Fibroblast of skin of left biceps (primary cell): ENCODE measurements around the gene DEUP1.

Experiments
- DNase-seq, 2 experiments: peaks; one replicate each; pipeline ENCODE4 v3.0.0-alpha.2; 2013; ENCODE audit warnings: low read depth in 2 of 2

The DEUP1 gene

DNA sequence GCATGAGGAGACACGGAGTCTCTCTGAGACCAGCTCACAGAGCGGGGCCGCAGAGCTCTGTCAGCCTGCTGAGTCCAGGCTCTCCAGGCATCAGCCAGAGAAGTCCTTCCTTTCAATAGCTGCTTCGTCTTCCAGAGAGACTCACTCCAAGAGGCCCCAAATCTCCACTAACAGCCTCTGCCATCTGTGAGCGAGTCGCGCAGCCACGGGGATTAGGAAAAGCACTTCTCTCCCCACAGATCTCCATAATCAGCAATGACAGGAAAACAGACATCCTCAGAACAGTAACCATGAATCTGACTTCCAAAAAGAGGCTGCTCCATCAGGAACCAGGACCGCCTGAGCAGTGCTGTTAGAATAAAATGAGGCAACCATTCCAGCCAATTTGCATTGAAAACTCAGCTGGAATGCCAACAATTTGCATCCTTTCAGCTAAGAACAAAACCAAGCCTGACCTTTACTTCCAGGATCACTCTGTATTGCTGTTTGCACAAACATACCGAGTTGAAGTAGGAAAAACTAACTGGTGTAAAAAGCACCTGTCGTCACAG, 147.2 kb downstream of the DEUP1 start:
- DNase-seq: no peak

DNA sequence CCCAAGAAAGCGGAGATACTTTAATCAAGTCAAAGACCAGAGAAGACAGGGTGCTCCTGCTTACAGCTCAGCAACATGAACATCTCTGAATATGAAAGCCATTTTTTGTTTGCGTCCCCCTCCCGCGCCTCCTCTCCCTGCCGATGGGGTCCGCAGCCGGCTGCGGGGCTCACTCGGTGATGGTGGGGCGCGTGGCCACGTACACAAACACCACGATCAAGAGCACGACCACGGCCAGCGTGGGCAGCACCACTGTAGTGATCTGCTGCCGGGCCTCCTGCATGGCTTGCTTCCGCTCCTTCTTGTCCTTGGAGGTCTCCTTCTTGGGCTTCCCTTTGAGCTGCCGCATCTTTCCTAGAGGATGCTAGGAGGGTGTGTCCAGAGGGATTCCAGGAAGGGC, 148.3 kb downstream of the DEUP1 start:
- DNase-seq: no peak

GRCh38 chr11:93480256-93480655, 149.7 kb downstream of the DEUP1 start:
- DNase-seq: no peak

DNA sequence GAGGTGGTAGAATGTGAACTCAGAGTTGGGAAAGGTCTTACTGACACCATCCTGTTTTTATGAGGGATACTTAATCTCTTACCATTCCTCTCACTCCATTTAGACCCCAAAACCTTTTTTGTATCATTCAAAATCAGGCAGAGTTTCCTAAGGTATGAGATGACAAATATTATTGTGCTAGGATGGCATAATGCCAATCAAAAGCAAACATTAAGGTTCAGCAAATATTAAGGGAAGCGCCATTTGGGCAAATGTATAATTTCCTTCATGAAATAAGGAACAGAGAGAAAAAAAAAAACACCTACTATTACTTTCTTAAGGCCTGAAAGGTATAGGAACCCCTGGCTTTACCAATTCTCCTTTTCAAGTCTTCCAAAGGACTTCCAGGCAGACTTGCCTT, 150.2 kb downstream of the DEUP1 start:
- no peak for DNase-seq

- no peak for DNase-seq
Observed at GRCh38 chr11:93481279-93481678, 150.7 kb downstream of the DEUP1 start.

DNA sequence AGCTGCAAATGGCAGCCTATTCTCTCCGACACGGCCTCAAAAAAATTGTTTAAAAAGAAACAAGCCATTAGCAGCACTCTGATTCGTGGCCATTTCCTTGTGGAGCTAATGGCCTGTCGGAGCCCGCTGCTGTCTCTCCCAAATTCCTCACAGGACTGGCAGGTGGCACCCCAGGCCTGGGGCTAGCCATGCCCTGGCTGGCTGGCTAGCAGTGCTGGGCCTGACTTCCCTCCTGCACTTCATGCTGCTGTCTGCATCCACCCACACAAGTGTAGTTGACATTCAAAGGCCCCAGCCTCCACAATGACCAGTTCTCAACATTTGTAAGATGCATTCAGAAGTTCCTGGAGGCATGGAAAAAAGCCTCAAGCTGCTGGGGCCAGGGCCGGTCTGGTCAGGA, 151.2 kb downstream of the DEUP1 start:
- DNase-seq: no peak

GRCh38 chr11:93482556-93482955, 152.0 kb downstream of the DEUP1 start:
- DNase-seq: no peak

DNA sequence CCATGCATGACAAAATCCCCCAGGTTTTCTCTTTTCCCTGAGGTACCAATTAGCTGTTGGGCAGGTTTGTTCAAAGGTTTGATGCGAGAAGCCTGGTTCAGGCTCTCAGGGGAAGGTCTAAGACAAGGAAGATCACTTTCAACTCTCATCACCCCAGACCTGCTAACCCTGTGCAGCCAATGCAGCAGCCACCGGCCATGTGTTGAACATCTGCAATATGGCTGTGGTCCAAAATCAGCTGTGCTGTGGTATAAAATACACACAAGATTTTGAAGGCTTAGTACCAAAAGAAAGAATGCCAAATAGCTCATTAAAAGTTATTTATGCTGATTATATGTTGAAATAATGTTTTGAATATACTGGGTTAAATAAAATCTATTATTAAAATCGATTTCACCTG, 154.2 kb downstream of the DEUP1 start:
- peak; percentile 10 to 19 for DNase-seq

DNA sequence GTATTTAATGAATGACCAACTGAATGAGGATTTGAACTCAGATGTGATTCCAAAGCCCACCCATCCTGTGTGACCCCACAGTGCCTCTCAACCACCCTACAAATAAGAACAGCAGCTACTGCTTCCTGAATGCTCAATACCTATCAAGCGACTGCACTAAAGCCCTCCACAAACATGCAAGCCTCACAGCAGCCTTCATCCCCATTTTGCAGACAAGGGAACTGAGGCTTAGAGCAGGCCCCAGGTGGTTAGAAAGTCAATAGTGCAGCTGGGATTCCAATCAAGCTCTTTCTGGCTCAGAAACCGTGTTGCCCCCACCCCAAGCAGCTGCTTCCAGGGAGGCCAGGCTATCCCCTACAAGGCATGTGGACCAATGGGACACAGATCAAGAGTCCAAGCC, 155.4 kb downstream of the DEUP1 start:
- DNase-seq: no peak

DNA sequence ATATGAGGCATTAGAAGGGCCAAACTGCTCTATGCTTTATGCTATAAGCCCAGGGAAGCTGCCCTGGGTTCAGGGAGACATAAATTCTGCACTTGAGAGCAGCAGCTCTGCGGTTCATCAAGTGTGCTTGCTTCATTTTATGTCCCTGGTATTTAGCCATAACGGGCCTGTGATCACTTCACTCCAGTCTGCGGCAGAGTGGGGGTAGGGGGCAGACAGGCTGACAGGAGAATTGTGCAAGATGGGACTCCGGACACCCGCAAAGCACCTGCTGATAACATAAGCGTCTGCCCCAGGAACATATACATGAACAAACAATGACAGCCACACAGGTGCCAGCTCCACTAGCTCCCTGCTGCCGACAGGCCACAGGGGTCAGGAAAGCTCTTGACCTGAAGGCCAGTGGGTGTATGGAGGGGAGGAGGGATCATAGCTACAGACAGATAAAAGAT, 156.5 kb downstream of the DEUP1 start:
- no peak for DNase-seq
